ENCODE measurements around the gene AP5Z1. TPM values are rescaled to one million over a fixed set of nuclear protein-coding genes. Genes with fewer than 3 reads are reported as not detected.

The AP5Z1 gene
- total RNA-seq, 1 donor from 2014 or later: 71.2 TPM

DNA sequence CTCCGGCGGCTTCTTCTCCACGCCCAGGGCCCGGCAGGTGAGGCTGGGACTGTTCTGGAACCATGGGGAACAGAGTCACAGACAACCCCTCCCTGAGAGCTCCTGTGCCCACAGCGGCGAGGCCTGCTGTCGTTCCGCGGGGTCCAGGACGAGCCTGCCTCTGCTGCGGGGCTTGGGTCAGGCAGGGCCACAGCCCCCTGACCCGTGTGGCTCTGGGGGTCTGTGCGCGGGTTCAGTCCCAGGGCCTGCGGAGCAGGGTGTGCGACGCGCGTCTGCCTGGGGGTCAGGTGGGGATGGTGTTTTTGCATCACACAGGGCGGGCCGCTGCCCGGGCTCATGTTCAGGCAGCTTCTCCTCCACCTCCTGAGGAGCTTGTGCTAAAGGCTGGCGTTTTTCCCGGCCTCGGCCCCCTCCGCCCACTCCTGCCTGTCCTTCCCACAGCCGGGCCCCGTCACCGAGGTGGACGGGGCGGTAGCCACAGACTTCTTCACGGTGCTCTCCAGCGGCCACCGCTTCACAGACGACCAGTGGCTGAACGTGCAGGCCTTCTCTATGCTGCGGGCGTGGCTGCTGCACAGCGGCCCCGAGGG is 8.4 kb downstream of the AP5Z1 start:
- Histone ChIP-seq H3K4me3 (ENCODE audit: low read depth, low read length) (no peak overlapping the region), H3K27me3 (ENCODE audit: control insufficient read depth, insufficient read depth, low read length) (no peaks in the 10 kb centered on the region), H3K36me3 (ENCODE audit: control insufficient read depth, insufficient read depth, low read length) (peaks cover 4% of the 10 kb centered on the region)
- TF ChIP-seq, protein P1, sequence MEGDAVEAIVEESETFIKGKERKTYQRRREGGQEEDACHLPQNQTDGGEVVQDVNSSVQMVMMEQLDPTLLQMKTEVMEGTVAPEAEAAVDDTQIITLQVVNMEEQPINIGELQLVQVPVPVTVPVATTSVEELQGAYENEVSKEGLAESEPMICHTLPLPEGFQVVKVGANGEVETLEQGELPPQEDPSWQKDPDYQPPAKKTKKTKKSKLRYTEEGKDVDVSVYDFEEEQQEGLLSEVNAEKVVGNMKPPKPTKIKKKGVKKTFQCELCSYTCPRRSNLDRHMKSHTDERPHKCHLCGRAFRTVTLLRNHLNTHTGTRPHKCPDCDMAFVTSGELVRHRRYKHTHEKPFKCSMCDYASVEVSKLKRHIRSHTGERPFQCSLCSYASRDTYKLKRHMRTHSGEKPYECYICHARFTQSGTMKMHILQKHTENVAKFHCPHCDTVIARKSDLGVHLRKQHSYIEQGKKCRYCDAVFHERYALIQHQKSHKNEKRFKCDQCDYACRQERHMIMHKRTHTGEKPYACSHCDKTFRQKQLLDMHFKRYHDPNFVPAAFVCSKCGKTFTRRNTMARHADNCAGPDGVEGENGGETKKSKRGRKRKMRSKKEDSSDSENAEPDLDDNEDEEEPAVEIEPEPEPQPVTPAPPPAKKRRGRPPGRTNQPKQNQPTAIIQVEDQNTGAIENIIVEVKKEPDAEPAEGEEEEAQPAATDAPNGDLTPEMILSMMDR (IDR thresholded peaks at IDR 0.05; ENCODE audit: insufficient read depth, low read length, poor library complexity, severe bottlenecking): no peak
- DNase-seq (ENCODE audit: low read depth): no peak

DNA sequence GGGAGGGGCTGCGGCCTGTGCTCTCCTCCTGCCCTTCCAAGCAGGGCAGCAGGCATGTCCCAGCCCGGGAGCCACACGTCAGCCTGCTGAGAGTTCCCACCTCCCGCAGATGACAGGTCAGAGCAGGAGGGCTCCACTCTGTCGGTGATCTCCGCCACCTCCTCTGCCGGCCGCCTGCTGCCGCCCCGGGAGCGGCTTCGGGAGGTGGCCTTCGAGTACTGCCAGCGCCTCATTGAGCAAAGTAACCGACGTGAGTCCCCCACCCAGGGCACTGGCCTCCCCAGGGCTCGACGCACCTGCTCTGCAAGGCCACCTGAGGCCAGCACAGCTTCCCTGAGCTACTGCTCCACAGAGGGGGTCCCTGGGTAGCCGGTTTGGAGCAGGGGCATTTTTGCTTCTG is 9.4 kb downstream of the AP5Z1 start:
- Histone ChIP-seq H3K4me3 (ENCODE audit: low read depth, low read length) (no peak overlapping the region), H3K36me3 (ENCODE audit: control insufficient read depth, insufficient read depth, low read length) (peaks cover 4% of the 10 kb centered on the region), H3K27me3 (ENCODE audit: control insufficient read depth, insufficient read depth, low read length) (no peaks in the 10 kb centered on the region)
- DNase-seq (ENCODE audit: low read depth): no peak
- TF ChIP-seq, protein P1 (IDR thresholded peaks at IDR 0.05; ENCODE audit: insufficient read depth, low read length, poor library complexity, severe bottlenecking): no peak

DNA sequence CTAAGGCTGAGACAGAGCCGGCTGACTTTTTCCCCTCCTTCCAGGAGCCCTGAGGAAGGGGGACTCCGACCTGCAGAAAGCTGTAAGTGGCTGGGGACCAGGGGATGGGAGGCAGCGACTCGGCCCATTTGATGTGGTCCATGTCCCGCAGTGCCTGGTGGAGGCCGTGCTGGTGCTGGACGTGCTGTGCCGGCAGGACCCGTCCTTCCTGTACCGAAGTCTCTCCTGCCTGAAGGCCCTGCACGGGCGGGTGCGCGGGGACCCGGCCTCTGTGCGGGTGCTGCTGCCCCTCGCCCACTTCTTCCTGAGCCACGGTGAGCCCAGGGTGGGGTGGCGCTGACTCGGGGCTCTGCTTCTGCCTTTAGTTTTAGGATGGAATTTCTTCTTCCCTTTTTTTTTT is 9.9 kb downstream of the AP5Z1 start:
- Histone ChIP-seq H3K27me3 (ENCODE audit: control insufficient read depth, insufficient read depth, low read length) (no peaks in the 10 kb centered on the region), H3K36me3 (ENCODE audit: control insufficient read depth, insufficient read depth, low read length) (peaks cover 4% of the 10 kb centered on the region), H3K4me3 (ENCODE audit: low read depth, low read length) (no peak overlapping the region)
- TF ChIP-seq, protein P1 (IDR thresholded peaks at IDR 0.05; ENCODE audit: insufficient read depth, low read length, poor library complexity, severe bottlenecking): no peak
- no peak for DNase-seq (ENCODE audit: low read depth)

DNA sequence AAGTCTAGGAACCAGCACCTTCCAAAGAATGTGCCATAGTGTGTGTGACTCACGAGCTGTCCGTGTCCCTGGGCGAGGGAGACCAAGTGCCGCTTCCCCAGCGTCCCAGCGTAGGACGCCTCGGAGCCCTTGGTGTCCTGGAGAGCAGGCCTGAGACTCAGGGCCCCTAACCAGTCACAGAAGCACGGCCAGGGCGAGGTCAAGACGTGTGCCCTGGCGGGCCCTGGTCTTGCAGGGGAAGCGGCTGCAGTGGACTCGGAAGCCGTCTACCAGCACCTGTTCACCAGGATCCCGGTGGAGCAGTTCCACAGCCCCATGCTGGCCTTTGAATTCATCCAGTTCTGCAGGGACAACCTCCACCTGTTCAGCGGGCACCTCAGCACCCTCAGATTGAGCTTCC is 10.6 kb downstream of the AP5Z1 start:
- no peak overlapping the region for H3K4me3 ChIP-seq (ENCODE audit: low read depth, low read length)
- H3K27me3 ChIP-seq (ENCODE audit: control insufficient read depth, insufficient read depth, low read length): no peaks in the 10 kb centered on the region
- peaks cover 4% of the 10 kb centered on the region for H3K36me3 ChIP-seq (ENCODE audit: control insufficient read depth, insufficient read depth, low read length)
- no peak for DNase-seq (ENCODE audit: low read depth)
- TF ChIP-seq, protein P1 (IDR thresholded peaks at IDR 0.05; ENCODE audit: insufficient read depth, low read length, poor library complexity, severe bottlenecking): no peak

DNA sequence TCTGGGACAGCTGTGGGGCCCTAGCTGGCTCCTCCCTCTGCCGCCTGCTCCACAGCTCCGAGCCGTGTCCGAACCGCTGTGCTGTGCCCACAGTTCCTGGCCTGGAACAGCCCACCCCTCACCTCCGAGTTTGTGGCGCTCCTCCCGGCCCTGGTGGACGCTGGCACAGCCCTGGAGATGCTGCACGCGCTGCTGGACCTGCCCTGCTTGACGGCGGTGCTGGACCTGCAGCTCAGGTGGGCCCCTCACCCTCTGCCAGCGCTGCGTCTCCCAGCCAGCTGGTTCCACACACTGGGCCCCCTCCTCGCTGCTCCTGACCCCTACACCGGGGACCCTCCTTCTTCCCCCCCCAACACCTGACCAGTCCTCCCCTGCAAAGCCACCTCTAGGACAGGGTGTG is 12.1 kb downstream of the AP5Z1 start:
- DNase-seq (ENCODE audit: low read depth): no peak
- no peak overlapping the region for H3K4me3 ChIP-seq (ENCODE audit: low read depth, low read length)
- H3K27me3 ChIP-seq (ENCODE audit: control insufficient read depth, insufficient read depth, low read length): no peaks in the 10 kb centered on the region
- TF ChIP-seq, protein P1 (IDR thresholded peaks at IDR 0.05; ENCODE audit: insufficient read depth, low read length, poor library complexity, severe bottlenecking): no peak
- H3K36me3 ChIP-seq (ENCODE audit: control insufficient read depth, insufficient read depth, low read length): peaks cover 2% of the 10 kb centered on the region

DNA sequence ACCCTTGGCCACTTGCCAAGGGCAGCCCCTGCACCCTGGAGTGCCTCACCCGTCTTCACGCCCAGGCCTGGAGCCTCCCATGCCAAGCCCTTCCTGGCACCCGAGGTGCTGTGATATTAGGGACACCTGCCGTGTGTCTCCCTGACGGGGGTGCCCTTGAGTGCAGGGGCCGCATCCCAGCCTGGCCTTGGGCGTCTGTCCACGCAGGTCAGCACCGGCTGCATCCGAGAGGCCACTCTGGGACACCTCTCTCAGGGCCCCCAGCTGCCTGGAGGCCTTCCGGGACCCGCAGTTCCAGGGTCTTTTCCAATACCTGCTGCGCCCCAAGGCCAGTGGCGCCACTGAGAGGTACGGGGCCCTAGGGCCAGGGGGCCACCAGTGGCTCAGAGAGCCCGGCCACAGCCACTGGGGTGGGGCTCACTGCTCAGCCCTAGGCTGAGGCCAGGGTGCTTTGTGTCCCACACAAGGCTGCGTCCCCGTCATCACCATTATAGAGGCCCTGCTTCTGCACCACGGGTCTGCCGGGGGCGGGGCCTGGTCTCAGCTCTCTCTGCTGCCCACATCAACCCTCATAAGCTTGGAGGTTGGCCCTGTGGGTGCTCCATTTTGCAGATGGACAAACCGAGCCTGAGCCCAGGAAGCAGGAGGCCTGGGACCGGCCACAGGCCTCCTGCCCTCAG is 12.7 kb downstream of the AP5Z1 start:
- no peak for DNase-seq (ENCODE audit: low read depth)
- Histone ChIP-seq H3K36me3 (ENCODE audit: control insufficient read depth, insufficient read depth, low read length) (peaks cover 2% of the 10 kb centered on the region), H3K4me3 (ENCODE audit: low read depth, low read length) (no peak overlapping the region), H3K27me3 (ENCODE audit: control insufficient read depth, insufficient read depth, low read length) (no peaks in the 10 kb centered on the region)
- TF ChIP-seq, protein P1 (IDR thresholded peaks at IDR 0.05; ENCODE audit: insufficient read depth, low read length, poor library complexity, severe bottlenecking): no peak
